GM11168 (cell line): ENCODE results near the gene EMSY.
"Not testable (repeated sequence)": the region's sequence is repeated elsewhere in the genome, so short reads cannot be mapped to it uniquely, and the experiment has no call there.

Source experiments
- in situ Hi-C: fragments of 300-500 bp; cut with MboI; formaldehyde crosslinking; loops from one replicate; pipeline ENCODE4 v1.12.0; 2022; ENCODE audit warnings: low sequenced_read_pairs; ENCODE audit not compliant: unreplicated experiment

EMSY gene

GRCh38 chr11:76589964-76590950 is 145.4 kb downstream of the EMSY start:
- in situ Hi-C loops, result no loop called here

GRCh38 chr11:76591416-76591815 is 146.6 kb downstream of the EMSY start:
- in situ Hi-C loops, result no loop called here

GRCh38 chr11:76592025-76592914 is 147.5 kb downstream of the EMSY start:
- in situ Hi-C loops, result no loop called here

- in situ Hi-C loops, result no loop called here
Observed at GRCh38 chr11:76592961-76593360, 148.1 kb downstream of the EMSY start.

- in situ Hi-C loops, result not testable (repeated sequence)
Observed at GRCh38 chr11:76595091-76595490, 150.3 kb downstream of the EMSY start.

- in situ Hi-C loops, result no loop called here
Observed at GRCh38 chr11:76596652-76597051, 151.8 kb downstream of the EMSY start.

GRCh38 chr11:76597533-76598425 is 153.0 kb downstream of the EMSY start:
- in situ Hi-C loops, result no loop called here

GRCh38 chr11:76598426-76598839 is 153.6 kb downstream of the EMSY start:
- in situ Hi-C loops, result no loop called here

- in situ Hi-C loops, result loop anchor here (10.0 kb wide), 1 partner anchor 85 kb away; no protein-coding TSS in a partner anchor
Observed at GRCh38 chr11:76599041-76600013, 154.5 kb downstream of the EMSY start.

- in situ Hi-C loops, result loop anchor here (10.0 kb wide), 1 partner anchor 85 kb away; no protein-coding TSS in a partner anchor
Observed at GRCh38 chr11:76600124-76600655, 155.4 kb downstream of the EMSY start.

- in situ Hi-C loops, result loop anchor here (10.0 kb wide), 1 partner anchor 84 kb away; no protein-coding TSS in a partner anchor
Observed at GRCh38 chr11:76601272-76601671, 156.5 kb downstream of the EMSY start.

- in situ Hi-C loops, result loop anchor here (10.0 kb wide), 1 partner anchor 83 kb away; no protein-coding TSS in a partner anchor
Observed at GRCh38 chr11:76601724-76602123, 156.9 kb downstream of the EMSY start.

GRCh38 chr11:76602431-76602861 is 157.6 kb downstream of the EMSY start:
- in situ Hi-C loops, result loop anchor here (10.0 kb wide), 1 partner anchor 82 kb away; no protein-coding TSS in a partner anchor
